ENCODE results near the gene SSU72.

SSU72 gene

DNA sequence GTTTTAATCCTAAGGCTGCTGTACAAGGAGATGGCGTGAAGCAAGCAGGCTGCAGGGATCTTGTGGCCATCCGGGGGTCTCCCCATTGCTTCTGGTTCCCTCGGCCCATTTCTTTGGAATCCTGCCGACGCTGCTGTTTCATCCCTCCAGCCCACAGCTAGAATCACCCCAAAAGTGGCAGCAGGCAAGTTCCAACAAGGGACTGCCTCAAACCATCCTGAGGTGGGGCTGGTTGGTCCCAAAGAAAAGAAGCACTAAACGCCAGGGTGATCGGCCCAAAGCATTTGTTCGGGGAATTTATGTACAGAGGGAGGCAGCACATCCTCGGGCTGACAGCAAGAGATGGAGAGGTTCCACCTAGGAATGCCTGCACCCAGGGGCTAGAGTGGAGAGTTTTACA lies 36.1 kb upstream of the SSU72 start:
- no peak for DNase-seq (ENCODE audit: low read depth in 2 of 2)

DNA sequence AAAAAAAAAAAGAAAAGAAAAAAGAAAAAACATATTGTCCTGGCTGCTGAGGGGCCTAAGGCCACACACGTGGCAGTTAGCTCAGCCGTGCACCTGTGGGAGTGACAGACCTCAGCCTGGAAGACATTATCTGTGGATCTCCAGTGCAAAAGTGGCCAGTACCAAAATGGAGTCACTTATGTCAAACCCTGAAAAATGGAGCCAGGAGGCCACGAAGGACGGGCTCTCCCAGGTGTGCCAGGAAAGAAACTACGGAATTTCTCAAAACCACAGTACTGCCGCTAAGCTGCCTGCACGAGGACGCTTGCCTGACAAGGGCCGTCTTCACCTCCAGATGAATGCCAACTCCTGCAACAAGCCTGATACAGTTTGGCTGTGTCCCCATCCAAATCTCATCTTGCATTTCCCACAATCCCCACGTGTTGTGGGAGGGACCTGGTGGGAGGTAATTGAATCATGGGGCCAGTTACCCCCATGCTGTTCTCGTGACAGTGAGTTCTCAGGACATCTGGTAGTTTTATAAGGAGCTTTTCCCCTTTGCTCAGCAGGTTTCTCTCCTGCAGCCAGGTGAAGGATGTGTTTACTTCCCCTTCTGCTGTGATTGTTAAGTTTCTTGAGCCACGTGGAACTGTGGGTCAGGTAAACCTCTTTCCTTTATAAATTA lies 35.3 kb upstream of the SSU72 start:
- DNase-seq (ENCODE audit: low read depth in 2 of 2), result no peak

GRCh38 chr1:1606232-1606631 lies 31.6 kb upstream of the SSU72 start:
- DNase-seq (ENCODE audit: low read depth in 2 of 2), result no peak

DNA sequence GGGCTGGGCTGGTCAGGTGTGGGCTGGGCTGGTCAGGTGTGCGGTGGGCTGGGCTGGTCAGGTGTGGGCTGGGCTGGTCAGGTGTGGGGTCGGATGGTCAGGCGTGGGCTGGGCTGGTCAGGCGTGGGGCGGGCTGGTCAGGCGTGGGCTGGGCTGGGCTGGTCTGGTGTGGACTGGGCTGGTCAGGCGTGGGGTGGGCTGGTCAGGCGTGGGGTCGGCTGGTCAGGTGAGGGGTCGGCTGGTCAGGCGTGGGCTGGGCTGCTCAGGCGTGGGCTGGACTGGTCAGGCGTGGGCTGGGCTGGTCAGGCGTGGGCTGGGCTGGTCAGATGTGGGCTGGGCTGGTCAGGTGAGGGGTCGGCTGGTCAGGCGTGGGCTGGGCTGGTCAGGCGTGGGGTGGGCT lies 31.1 kb upstream of the SSU72 start:
- DNase-seq (ENCODE audit: low read depth in 2 of 2), result no peak

DNA sequence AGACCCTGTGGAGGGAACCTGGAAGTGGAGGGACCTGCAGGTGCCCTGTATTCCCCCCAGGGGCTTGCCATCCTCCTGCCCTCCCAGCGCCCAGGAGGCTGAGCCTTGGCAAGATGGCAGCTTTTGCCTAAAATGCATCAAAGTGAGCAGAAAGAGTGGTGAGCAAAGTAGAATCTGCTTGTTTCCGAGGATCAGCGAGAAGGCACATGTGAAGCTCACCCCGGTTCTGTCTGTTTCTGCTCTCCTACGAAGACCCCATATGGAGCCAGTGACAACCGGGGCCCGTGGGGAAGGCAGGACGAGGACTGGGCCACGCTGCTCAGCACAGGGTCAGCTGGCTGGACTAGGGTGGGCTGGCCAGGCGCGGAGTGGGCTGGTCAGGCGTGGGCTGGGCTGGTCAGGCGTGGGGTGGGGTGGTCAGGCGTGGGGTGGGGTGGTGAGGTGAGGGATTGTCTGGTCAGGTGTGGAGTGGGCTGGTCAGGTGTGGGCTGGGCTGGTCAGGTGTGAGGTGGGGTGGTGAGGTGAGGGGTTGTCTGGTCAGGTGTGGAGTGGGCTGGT lies 30.4 kb upstream of the SSU72 start:
- DNase-seq (ENCODE audit: low read depth in 2 of 2), result no peak

GRCh38 chr1:1604374-1605033 lies 29.8 kb upstream of the SSU72 start:
- DNase-seq (ENCODE audit: low read depth in 2 of 2), result no peak

GRCh38 chr1:1603671-1604373 lies 29.2 kb upstream of the SSU72 start:
- DNase-seq (ENCODE audit: low read depth in 2 of 2), result no peak

- no peak for DNase-seq (ENCODE audit: low read depth in 2 of 2)
Observed at GRCh38 chr1:1602968-1603506, 28.4 kb upstream of the SSU72 start.

- DNase-seq (ENCODE audit: low read depth in 2 of 2), result no peak
Observed at GRCh38 chr1:1602304-1602967, 27.8 kb upstream of the SSU72 start.

- DNase-seq (ENCODE audit: low read depth in 2 of 2), result no peak
Observed at GRCh38 chr1:1601564-1602303, 27.1 kb upstream of the SSU72 start.

DNA sequence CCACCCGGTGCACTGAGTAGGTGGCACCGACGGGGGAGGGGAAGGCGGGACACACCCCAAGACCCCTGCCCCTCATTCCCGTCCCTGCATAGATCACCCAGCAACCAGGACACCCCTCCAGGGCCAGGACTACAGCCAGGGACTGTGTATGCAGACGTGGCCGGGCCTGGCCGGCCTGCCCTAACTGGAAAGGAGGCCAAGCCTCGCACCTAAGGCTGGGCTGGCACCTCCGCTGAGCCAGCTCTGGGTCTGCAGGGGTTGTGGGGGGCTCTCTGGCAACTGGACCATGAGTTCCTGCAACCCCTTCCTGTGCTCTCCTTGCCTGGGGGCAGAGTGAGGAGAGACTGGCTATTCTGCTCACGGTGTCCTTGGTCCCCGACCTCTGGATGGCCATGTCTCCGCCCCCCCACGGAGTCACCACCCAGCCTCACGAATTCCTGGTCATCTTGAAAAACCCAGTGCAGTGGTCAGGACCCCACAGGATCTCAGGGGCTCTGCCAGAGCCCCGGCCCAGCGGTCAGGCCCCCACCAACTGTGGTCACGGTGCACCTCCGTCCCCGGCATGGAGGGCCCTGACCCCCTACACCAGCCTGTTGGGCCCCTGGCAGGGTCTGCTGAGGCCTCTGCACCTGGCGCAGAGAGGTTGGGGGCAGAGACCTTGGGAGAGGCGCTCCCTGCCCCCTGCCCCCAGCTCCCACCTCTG lies 26.3 kb upstream of the SSU72 start:
- no peak for DNase-seq (ENCODE audit: low read depth in 2 of 2)

GRCh38 chr1:1599935-1600860 lies 25.5 kb upstream of the SSU72 start, which contains the start of gene FNDC10:
FNDC10 (minus strand) TSS chr1:1600135; CDS start chr1:1600015, 120 bp downstream.
- no peak for DNase-seq (ENCODE audit: low read depth in 2 of 2)

DNA sequence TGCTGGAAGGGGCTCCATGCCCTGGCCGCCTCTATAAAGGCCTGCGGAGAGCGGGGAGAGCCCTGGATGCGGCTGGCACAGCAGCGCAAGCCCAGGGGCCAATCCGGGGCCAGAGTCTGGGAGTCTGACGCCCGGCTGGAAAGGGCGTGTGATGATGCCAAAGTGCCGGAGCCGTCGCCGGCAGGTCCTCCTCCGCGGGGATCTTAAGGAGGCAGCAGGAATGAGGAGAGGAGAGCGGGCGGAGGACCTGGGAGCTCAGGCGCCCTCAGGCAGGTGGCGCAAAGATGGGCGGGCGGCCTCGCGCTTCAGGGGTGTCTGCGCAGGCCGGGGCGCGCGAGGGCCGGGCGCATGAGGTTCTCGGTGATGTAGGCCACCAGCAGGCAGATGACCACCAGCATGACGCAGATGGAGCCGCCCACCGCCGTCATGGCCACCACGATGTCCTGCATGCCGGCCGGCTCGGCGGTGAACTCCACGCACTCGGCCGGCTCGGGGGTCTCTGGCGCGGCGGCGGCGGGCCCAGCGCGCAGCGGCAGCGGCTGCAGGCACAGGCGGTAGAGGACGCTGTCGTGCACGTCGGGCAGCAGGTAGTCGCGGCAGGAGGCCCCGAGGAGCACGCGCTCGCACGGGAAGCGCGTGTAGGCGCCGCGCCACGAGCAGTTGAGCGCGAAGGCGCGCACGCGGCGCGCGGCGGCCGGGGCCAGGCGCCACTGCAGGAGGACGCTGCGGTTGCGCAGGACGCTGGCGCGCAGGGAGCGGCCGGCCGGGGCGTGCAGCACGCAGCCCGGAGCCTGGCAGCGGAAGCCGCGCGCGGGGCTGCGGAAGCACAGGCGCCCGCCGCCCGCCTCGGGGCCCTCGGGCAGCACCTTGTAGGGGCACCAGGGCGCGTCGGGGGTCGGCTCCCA lies 24.6 kb upstream of the SSU72 start:
- no peak for DNase-seq (ENCODE audit: low read depth in 2 of 2)

- DNase-seq (ENCODE audit: low read depth in 2 of 2), result no peak
Observed at GRCh38 chr1:1598720-1599029, 24.0 kb upstream of the SSU72 start.

DNA sequence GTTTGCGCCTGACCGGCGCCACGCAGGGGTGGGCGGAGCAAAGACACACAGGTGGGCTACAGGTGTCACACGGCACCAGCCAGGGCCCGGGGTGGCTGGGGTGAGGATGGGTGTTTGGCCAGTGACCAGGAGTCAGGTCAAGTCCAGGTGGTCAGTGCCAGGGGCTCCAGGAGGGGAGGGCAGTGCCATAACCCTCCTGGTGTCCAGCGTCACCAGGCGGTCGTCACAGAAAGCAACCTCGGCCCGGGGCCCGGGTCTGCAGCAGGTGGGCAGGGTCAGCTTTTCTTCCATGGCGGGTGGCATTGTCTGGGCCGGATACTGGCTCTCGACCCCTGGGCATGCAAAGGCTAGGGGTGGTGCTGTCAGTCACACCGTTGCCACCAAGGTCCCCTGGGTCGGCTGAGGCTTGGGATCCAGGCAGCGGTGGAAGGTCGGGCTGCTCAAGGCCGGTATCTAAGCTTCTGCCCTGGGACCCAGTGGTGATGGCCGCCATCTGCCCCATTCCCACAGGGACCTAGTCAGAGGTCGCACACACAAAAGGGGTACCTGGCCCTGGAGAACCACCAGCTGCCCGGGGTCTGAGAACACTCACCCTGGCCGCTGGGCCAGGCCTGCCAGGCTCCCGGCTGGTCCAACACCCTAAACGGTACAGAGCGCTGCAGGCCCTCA lies 23.5 kb upstream of the SSU72 start:
- no peak for DNase-seq (ENCODE audit: low read depth in 2 of 2)

- no peak for DNase-seq (ENCODE audit: low read depth in 2 of 2)
Observed at GRCh38 chr1:1597275-1597930, 22.7 kb upstream of the SSU72 start.

DNA sequence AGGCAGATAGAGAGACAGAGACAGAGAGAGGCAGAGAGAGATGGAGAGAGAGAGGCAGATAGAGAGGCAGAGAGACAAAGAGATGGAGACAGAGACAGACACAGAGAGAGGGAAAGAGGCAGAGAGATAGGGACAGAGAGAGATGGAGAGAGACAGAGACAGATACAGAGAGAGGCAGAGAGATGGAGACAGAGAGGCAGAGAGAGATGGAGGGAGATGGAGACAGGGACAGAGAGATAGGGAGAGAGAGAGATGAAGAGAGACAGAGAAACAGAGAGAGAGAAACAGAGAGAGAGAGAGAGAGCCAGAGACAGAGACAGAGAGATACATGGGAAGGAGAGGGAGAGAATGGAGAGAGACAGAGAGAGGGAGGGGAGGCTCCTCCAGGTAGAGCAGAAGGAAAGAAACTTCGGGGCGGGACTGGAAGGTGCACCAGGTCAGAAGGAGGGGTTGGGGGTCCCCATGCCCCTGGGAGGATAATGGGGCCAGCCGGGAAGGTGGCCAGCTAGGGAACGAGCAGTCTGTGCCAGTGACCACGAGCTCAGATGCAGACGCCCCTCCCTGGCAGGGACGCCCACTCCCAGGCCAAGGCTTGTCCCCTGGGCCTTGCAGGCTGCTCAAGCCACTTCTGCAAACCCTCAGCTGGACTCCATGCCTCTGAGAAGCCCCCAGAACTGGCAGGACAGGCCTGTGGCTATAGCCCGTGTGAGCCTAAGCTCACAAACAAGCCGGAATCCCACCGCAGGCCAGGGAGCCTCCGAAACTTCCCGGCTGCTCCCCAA lies 22.0 kb upstream of the SSU72 start:
- DNase-seq (ENCODE audit: low read depth in 2 of 2), result no peak

Measured in stimulated activated CD4-positive, alpha-beta T cell treated with anti-CD3 and anti-CD28 coated beads, Interleukin-15, amount 100 ng/mL, for 48 hours (primary cell).